ENCODE measurements around the gene ZNF652.

DNA sequence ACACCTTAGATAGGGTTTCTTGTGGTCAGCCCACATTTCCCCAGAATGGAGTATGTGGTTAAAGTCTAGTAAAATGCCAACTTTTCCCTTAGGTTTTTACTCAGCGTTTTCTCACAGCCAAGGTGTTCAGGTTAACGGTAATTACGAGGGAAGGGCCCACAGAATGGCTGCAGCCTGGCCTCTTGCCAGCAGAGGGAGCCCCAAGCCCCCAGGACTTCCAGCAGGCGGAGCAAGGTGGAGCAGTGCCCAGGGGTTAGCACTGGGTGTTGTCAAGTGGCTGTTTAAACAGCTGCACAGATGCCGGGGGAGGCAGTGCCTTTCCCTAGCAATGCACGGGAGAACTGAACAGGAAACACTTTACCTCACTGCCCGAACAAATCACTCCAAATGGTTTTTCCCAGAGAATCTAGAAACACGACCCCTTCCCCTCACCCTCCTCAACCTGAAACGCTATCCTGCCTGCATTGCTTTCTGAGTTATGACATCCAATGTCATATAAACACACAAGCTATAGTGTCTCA is 46.0 kb upstream of the ZNF652 start:
- TF ChIP-seq CTBP1 (IDR thresholded peaks at IDR 0.05; ENCODE audit: borderline replicate concordance) (no peak), BHLHE40 (IDR thresholded peaks at IDR 0.05; ENCODE audit: borderline replicate concordance) (no peak), ZNF384 (IDR thresholded peaks at IDR 0.05) (no peak), FOXK2 (IDR thresholded peaks at IDR 0.05) (no peak), FOXA1 (IDR thresholded peaks at IDR 0.05) (no peak), SP1 (IDR thresholded peaks at IDR 0.05) (no peak), TARDBP (IDR thresholded peaks at IDR 0.05) (no peak), ELF4 (IDR thresholded peaks at IDR 0.05) (no peak), SUZ12 (IDR thresholded peaks at IDR 0.05) (no peak)
- TF ChIP-seq, protein P1, sequence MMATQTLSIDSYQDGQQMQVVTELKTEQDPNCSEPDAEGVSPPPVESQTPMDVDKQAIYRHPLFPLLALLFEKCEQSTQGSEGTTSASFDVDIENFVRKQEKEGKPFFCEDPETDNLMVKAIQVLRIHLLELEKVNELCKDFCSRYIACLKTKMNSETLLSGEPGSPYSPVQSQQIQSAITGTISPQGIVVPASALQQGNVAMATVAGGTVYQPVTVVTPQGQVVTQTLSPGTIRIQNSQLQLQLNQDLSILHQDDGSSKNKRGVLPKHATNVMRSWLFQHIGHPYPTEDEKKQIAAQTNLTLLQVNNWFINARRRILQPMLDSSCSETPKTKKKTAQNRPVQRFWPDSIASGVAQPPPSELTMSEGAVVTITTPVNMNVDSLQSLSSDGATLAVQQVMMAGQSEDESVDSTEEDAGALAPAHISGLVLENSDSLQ (IDR thresholded peaks at IDR 0.05), result no peak
